Osteoblast (primary cell): Measurements from ENCODE around the gene PRKCA. TPM values are rescaled to one million over a fixed set of nuclear protein-coding genes. Genes with fewer than 3 reads are reported as not detected.

Experiments
- DNase-seq: peaks from one replicate; pipeline ENCODE4 v3.0.0; 2011; ENCODE audit warnings: low spot score, mixed read lengths; ENCODE audit not compliant: insufficient read length; ENCODE audit errors: missing footprints
- H2AFZ ChIP-seq: 2 replicates; pipeline ENCODE4 v1.6.0; 2011; ENCODE audit warnings: mild to moderate bottlenecking, low read length
- H3K27ac ChIP-seq: 2 replicates; pipeline ENCODE4 v1.5.1; 2011; ENCODE audit warnings: mild to moderate bottlenecking, low read depth, low read length, moderate library complexity
- H3K27me3 ChIP-seq: 2 replicates; pipeline ENCODE4 v1.6.0; 2012; ENCODE audit warnings: mild to moderate bottlenecking, control low read depth, inconsistent platforms, low read length, moderate library complexity; ENCODE audit not compliant: insufficient read depth
- H3K36me3 ChIP-seq: 2 replicates; pipeline ENCODE4 v1.5.1; 2011; ENCODE audit warnings: mild to moderate bottlenecking, low read length, control low read depth, moderate library complexity; ENCODE audit not compliant: insufficient read depth
- H3K4me1 ChIP-seq: 2 replicates; pipeline ENCODE4 v1.5.1; 2011; ENCODE audit warnings: mild to moderate bottlenecking, low read length, control low read depth, moderate library complexity; ENCODE audit not compliant: insufficient read depth
- H3K4me2 ChIP-seq: 2 replicates; pipeline ENCODE4 v1.6.0; 2011; ENCODE audit warnings: mild to moderate bottlenecking, low read length; ENCODE audit not compliant: insufficient read depth
- H3K4me3 ChIP-seq: fragments of 200-600 bp; sonication (generic); 3 replicates; pipeline ENCODE4 v1.5.1; 2012; ENCODE audit warnings: mild to moderate bottlenecking, low read length, inconsistent platforms; ENCODE audit not compliant: insufficient read depth
- H3K79me2 ChIP-seq: 2 replicates; pipeline ENCODE4 v1.6.0; 2012; ENCODE audit warnings: mild to moderate bottlenecking, low read length, control low read depth, inconsistent platforms; ENCODE audit not compliant: insufficient read depth
- H3K9me3 ChIP-seq: 2 replicates; pipeline ENCODE4 v1.5.1; 2011; ENCODE audit warnings: low read depth, low read length, control low read depth
- H4K20me1 ChIP-seq: 2 replicates; pipeline ENCODE4 v1.6.0; 2012; ENCODE audit warnings: mild to moderate bottlenecking, low read length, control low read depth; ENCODE audit not compliant: insufficient read depth
- total RNA-seq: library from RNA; depleted of rRNA; stranded (reverse); fragments of >200 nt; gene quantifications from 2 replicates; pipeline ENCODE4 v1.2.3, GENCODE V29; 2012
- TF ChIP-seq, protein P1 (sequence below): IDR thresholded peaks from 2 replicates; pipeline ENCODE4 v1.5.1; 2011; ENCODE audit warnings: mild to moderate bottlenecking, low read depth, low read length, moderate library complexity; ENCODE audit errors: extremely low read depth

Gene PRKCA
- total RNA-seq, 1 donor: 46.0 TPM

DNA sequence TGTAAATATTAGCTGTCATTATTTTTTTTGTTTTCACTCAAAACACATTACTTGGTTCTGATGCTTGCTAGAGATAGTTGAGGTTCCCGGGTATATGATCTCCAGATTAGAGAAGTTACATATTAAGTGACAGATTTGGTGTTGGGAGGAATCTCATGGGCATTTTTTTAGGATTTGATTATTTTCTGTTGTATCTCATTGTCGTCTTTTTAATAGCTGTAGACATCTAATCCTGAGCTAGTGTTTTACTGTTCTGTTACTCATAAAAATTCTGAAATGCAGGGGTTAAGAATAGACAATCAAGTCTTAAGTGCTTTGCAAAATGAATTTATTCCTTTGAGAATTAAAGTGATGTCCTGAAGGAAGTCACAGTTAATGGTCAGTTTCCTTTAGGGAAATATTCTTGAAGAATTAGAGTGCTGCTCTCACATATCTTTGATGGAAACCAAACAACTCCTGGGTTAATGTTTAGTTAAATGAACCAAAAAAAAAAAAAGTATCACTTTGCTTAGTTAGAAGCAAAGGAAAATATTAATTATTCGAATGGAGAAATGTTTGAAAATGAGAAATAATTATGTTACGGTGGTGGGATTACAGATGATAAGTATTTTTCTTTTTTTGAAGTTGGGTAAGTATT lies 280.8 kb downstream of the PRKCA start:
- H3K9me3 ChIP-seq: no peaks in the 10 kb centered on the region
- H3K4me2 ChIP-seq: no peak overlapping the region
- H3K79me2 ChIP-seq: peaks cover 47% of the 10 kb centered on the region
- TF ChIP-seq, protein P1, sequence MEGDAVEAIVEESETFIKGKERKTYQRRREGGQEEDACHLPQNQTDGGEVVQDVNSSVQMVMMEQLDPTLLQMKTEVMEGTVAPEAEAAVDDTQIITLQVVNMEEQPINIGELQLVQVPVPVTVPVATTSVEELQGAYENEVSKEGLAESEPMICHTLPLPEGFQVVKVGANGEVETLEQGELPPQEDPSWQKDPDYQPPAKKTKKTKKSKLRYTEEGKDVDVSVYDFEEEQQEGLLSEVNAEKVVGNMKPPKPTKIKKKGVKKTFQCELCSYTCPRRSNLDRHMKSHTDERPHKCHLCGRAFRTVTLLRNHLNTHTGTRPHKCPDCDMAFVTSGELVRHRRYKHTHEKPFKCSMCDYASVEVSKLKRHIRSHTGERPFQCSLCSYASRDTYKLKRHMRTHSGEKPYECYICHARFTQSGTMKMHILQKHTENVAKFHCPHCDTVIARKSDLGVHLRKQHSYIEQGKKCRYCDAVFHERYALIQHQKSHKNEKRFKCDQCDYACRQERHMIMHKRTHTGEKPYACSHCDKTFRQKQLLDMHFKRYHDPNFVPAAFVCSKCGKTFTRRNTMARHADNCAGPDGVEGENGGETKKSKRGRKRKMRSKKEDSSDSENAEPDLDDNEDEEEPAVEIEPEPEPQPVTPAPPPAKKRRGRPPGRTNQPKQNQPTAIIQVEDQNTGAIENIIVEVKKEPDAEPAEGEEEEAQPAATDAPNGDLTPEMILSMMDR: no peak
- H3K36me3 ChIP-seq: no peaks in the 10 kb centered on the region
- H3K27me3 ChIP-seq: no peaks in the 10 kb centered on the region
- no peak for DNase-seq
- H3K4me3 ChIP-seq: no peak overlapping the region
- no peak overlapping the region for H3K27ac ChIP-seq
- H3K4me1 ChIP-seq: peaks cover 17% of the 10 kb centered on the region
- H4K20me1 ChIP-seq: peaks cover 32% of the 10 kb centered on the region
- no peak overlapping the region for H2AFZ ChIP-seq

DNA sequence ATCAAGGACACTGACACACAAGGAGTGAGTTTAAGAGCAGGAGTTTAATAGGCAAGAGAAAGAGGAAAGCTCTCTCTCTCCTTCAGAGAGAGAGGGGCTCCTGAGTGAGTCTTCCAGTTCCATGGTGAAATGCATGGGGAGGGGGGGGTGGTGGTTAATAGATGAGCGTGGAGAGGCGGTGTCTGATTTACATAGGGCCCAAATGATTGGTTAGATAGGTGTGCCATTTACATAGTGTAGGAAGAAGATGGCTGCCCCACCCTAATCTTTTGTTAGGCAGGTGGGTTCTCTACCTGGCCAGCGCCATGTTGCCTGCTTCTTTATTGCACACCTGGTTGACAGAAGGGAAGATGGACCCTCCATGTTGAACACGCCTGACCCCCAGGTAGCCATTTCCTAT lies 282.5 kb downstream of the PRKCA start:
- Histone ChIP-seq H3K36me3 (no peaks in the 10 kb centered on the region), H4K20me1 (peaks cover 36% of the 10 kb centered on the region), H3K4me2 (no peak overlapping the region), H3K79me2 (peaks cover 36% of the 10 kb centered on the region), H3K4me1 (peaks cover 9% of the 10 kb centered on the region), H3K27ac (no peak overlapping the region), H3K9me3 (no peaks in the 10 kb centered on the region), H3K27me3 (no peaks in the 10 kb centered on the region), H2AFZ (no peak overlapping the region), H3K4me3 (no peak overlapping the region)
- no peak for DNase-seq
- TF ChIP-seq, protein P1: no peak

DNA sequence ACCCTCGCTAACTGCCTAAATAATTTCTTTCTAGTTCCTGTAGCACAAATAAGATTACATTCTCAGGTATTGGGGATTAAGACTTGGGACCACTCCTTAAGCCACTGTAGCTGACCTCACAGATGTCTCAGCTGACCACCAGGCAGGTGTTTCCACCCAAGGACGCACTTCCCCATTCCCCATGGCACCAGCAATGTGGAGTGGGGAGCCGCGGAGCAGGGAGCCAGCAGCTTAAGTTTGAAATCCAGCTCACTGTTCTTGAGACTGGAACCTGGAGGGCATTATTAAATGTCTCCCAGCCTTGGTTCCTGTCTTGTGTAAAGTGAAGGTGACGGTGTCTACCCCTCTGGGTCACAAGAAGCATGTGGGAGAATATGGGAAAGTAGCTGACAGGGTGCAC lies 283.1 kb downstream of the PRKCA start:
- Histone ChIP-seq H2AFZ (no peak overlapping the region), H3K36me3 (no peaks in the 10 kb centered on the region), H3K27ac (no peak overlapping the region), H3K27me3 (no peaks in the 10 kb centered on the region), H3K4me3 (no peak overlapping the region), H4K20me1 (peaks cover 31% of the 10 kb centered on the region), H3K79me2 (peaks cover 36% of the 10 kb centered on the region), H3K4me2 (no peak overlapping the region), H3K9me3 (no peaks in the 10 kb centered on the region), H3K4me1 (peaks cover 4% of the 10 kb centered on the region)
- DNase-seq: no peak
- TF ChIP-seq, protein P1: no peak

DNA sequence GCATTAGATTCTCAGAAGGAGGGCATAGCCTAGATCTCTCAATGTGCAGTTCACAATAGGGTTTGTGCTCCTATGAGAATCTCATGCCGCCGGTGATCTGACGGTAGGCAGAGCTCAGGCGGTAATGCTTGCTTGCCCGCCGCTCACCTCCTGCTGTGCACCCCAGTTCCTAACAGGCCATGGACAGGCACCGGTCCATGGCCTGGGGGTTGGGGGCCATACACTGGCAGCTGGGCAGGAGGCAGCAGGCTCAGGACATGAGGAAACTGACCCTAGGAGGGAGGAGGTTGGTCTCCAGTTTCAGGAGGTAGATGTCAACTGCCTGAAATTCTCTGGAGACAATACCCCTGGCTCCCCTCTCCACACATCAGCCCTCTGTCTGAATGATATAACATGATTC lies 287.5 kb downstream of the PRKCA start:
- no peak overlapping the region for H3K4me3 ChIP-seq
- TF ChIP-seq, protein P1: no peak
- H3K9me3 ChIP-seq: no peaks in the 10 kb centered on the region
- no peak overlapping the region for H2AFZ ChIP-seq
- no peak for DNase-seq
- peaks cover 37% of the 10 kb centered on the region for H4K20me1 ChIP-seq
- no peaks in the 10 kb centered on the region for H3K4me1 ChIP-seq
- H3K27ac ChIP-seq: no peak overlapping the region
- no peak overlapping the region for H3K4me2 ChIP-seq
- no peaks in the 10 kb centered on the region for H3K27me3 ChIP-seq
- peaks cover 36% of the 10 kb centered on the region for H3K79me2 ChIP-seq
- H3K36me3 ChIP-seq: peaks cover 3% of the 10 kb centered on the region
